Body of pancreas (tissue), 4 donors: ENCODE measurements around the gene IGSF21.

ENCODE experiments used
- POLR2A ChIP-seq, 3 donors: fragments of 450-650 bp; IDR thresholded peaks; one replicate each; pipeline ENCODE4 v1.6.1; 2016; ENCODE audit warnings: antibody characterized with exemption in 3 of 3, mild to moderate bottlenecking in 2 of 3
- TF ChIP-seq, protein P1 (sequence below), 7 experiments: fragments of 450-650 bp in 4 of 7; fragments of 200-600 bp in 3 of 7; sonication (generic) in 3 of 7; IDR thresholded peaks; one replicate each; pipeline ENCODE4 v1.5.1; 2016 to 2019; ENCODE audit warnings: antibody characterized with exemption in 7 of 7

DNA sequence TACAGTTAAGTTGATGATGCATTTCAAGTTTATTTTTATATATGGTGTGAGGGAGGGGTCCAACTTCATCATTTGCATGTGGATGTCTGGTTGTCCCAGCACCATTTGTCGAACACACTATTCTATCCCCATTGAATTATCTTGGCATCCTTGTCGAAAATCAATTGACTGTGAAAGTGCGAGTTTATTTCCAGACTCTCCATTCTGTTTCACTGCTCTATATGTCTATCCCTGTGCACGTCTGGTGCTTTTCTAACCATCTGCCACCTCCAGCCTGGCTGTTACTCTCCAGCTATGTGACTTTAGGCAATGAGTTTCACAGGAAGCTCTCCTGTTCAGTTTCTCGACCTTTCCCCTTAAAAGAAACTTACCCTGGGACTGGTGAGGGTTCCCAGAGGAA lies 236.0 kb downstream of the IGSF21 start:
- TF ChIP-seq POLR2A (IDR thresholded peaks at IDR 0.05): no peak
- TF ChIP-seq, protein P1, sequence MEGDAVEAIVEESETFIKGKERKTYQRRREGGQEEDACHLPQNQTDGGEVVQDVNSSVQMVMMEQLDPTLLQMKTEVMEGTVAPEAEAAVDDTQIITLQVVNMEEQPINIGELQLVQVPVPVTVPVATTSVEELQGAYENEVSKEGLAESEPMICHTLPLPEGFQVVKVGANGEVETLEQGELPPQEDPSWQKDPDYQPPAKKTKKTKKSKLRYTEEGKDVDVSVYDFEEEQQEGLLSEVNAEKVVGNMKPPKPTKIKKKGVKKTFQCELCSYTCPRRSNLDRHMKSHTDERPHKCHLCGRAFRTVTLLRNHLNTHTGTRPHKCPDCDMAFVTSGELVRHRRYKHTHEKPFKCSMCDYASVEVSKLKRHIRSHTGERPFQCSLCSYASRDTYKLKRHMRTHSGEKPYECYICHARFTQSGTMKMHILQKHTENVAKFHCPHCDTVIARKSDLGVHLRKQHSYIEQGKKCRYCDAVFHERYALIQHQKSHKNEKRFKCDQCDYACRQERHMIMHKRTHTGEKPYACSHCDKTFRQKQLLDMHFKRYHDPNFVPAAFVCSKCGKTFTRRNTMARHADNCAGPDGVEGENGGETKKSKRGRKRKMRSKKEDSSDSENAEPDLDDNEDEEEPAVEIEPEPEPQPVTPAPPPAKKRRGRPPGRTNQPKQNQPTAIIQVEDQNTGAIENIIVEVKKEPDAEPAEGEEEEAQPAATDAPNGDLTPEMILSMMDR (IDR thresholded peaks at IDR 0.05): no peak
